RPMI8226 (cell line): Measurements from ENCODE around the gene ARHGEF38.
"Not testable (repeated sequence)": the region's sequence is repeated elsewhere in the genome, so short reads cannot be mapped to it uniquely, and the experiment has no call there.

ENCODE experiments used
- DNase-seq: peaks from one replicate; pipeline ENCODE4 v3.0.0-alpha.2; 2015

ARHGEF38 gene

GRCh38 chr4:105659190-105659589 lies 106.8 kb downstream of the ARHGEF38 start:
- no peak for DNase-seq

GRCh38 chr4:105661028-105661427 lies 108.6 kb downstream of the ARHGEF38 start:
- DNase-seq = no peak

DNA sequence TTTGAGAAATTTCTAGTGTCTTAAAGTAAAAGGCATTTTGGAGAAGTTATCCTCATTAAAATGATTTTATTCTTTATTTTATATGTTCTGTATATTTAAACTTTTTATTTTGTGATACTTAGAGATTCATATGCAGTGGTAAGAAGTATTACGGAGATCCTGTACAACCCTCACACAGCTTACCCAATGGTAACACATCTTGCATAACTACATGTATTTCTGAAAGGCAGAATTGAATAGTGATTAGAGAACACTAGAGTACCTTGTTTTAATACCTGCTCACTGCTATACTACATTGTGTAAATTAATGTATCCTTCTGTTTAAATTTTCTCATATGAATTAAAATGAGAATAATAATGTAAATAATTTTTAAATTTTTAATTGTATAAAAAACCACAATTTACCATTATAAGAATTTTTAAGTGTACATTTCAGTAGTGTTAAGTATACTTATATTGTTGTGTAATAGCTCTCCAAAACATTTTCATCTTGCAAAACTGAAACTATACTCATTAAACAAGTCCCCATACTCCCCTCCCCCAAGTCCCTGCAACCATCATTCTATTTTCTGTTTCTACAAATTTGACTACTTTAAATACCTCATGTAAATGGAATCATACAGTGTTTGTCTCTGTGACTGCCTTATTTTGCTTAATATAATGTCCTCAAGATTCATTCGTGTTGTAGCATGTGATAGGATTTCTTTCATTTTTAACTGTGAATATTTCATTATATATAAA lies 110.7 kb downstream of the ARHGEF38 start:
- no peak for DNase-seq

- no peak for DNase-seq
These were observed 114.3 kb downstream of the ARHGEF38 start for GRCh38 chr4:105666693-105667092.

DNA sequence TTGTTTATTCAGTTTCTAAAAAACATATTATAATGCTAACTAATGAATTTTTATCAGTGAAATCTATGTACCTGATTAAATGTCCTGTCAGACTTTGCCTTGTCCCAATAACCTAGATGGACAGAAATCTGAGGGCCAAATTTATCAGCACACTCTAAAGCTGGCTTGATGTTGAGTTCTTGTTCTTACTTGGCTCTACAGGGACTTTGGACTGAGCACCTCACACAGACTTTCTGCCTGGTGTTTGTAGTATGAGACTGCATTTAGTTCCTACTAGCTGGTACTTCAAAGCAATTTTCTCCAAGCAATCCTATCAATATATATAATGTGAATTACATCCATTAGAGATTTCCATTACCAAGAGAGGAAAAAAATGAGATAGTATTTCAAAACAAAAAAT lies 118.3 kb downstream of the ARHGEF38 start:
- DNase-seq = no peak

- DNase-seq = no peak
These were observed 118.9 kb downstream of the ARHGEF38 start for GRCh38 chr4:105671301-105671700.

- DNase-seq = no peak
These were observed 121.6 kb downstream of the ARHGEF38 start for GRCh38 chr4:105674011-105674410.

- DNase-seq = no peak
These were observed 125.3 kb downstream of the ARHGEF38 start for GRCh38 chr4:105677709-105678108.

DNA sequence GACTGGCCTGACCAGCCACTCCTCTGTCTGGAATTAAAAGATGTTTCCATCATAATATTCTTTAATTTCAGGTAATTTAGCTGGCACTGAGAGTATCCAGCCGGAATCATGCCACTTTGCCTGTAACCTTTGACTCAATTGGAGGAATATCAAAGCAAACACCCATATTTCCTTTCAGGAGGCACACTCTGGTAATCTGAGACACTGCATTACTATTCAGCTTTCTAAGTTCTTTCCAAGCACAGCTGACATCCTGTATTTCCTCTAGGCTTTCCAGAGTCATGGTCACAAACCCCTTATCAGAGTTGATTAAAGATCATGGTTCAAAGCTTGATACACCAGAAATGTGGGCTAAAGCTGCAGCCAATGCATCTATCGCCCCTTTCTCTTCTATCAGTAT lies 126.8 kb downstream of the ARHGEF38 start:
- no peak for DNase-seq

GRCh38 chr4:105683038-105683437 lies 130.6 kb downstream of the ARHGEF38 start:
- DNase-seq = no peak

GRCh38 chr4:105686571-105686970 lies 134.2 kb downstream of the ARHGEF38 start:
- DNase-seq = no peak

DNA sequence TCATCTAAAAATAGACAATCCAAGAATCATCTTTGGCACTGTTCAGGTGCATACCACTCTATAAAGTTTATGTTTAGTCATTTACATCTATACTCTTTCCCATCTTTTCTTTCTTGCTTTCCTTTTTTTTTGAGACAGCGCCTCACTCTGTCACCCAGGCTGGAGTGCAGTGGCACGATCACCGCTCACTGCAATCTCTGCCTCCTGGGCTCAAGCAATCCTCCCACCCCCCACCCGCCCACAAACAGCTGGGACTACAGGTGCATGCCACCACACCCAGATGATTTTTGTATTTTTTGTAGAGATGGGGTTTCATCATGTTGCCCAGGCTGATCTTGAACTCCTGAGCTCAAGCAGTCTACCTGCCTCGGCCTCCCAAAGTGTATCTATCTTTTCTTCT lies 142.4 kb downstream of the ARHGEF38 start:
- not testable (repeated sequence) for DNase-seq

DNA sequence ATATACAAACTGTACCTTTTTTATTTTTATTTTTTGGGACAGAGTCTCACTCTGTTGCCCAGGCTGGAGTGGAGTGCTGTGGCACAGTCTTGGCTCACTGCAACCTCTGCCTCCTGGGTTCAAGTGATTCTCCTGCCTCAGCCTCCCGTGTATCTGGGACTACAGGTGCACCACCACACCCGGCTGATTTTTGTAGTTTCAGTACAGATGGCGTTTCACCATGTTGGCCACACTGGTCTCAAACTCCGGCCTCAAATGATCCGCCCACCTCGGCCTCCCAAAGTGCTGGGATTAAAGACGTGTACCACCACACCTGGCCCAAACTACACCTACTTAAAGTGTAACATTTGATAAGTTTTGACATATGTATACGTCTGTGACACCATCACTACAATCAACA lies 143.4 kb downstream of the ARHGEF38 start:
- not testable (repeated sequence) for DNase-seq

DNA sequence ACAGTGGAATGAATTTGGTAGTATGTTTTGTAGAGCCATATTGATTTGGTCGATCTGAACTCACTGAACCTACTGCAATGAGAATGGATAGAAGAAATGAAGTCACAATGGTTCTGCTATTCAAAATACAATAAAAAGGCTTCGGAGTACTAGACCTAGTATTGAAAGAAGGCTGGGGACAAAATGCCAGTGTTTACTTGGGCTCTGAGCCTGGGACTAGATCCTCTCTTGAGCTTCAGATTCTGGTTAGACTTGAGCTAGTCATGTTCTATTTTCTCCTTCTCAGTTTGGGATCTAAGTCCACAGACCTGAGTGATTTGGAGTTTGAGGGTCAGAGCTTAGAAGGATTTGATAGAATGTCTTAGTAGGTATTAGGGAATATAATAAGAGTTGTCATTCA lies 146.2 kb downstream of the ARHGEF38 start:
- DNase-seq = no peak

DNA sequence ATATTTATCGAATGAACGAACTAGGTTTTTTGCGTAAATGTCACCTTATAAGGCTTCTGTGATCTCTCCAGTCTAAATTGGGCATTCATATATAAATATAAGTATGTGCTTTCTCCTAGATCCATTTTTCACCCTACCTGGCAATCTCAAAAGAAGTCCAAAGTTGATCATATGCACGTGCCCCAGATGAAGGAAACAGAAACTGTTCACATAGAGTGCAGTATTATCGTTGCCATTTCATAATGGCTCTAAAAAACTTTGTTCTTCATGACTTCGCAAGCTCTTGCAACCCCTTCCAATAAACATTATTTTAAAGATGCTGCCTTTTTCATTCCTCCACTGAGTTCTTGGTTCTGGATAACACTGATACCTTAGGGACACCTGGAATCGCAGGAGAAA lies 155.4 kb downstream of the ARHGEF38 start:
- DNase-seq = no peak

GRCh38 chr4:105708181-105709080 lies 156.0 kb downstream of the ARHGEF38 start, which contains the start of the genes GSTCD and INTS12:
Gene GSTCD, plus strand, starts transcription at chr4:105708784. Its CDS starts 8,830 bp downstream, at chr4:105717614.
Gene INTS12, minus strand, starts transcription at chr4:105708689. Its CDS starts 8,684 bp downstream, at chr4:105700005.
- DNase-seq = peak; percentile 88

GRCh38 chr4:105709081-105709450 lies 156.6 kb downstream of the ARHGEF38 start:
- DNase-seq = peak; percentile 14

DNA sequence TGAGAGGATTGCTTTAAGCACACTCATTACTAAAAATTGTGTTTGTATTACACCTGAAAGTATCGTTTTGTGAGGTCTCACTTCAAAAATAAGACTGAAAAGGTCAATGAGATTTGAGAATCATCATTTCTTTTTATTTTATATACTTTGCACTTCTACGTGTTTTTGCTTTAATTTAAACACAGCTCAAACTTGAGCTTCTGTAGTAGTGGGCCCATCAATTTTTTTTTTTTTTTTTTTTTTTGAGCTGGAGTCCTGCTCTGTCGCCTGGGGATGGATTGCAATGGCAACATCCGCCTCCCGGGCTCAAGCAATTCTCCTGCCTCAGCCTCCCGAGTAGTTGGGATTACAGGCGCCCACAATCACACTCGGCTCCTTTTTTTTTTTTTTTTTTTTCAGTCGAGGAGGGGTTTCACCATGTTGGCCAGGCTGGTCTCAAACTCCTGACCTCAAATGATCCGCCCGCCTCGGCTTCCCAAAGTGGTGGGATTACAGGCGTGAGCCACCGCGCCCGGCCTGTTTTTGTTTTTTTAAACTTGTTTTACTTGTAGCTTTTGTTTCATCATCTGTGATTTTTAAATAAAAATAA lies 157.7 kb downstream of the ARHGEF38 start:
- DNase-seq = no peak

DNA sequence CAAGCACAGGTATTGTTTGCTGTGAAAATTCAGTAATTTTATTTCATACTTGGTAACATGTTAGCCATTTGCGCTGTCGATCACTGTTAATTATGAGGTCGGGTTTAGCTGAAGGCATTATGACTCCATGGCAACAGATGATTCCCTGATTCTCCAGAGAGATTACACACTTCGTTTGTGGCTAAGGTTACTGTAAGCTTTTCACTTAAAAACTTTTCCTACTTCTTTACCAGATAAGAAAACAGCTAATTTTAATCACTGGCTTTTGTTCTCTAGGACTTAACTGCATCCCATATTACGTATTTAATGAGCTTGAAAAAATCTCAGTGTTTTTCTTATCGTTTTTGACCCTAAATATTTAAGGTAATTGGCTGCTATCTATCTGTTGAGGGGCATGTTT lies 158.3 kb downstream of the ARHGEF38 start:
- DNase-seq = no peak

- no peak for DNase-seq
These were observed 160.3 kb downstream of the ARHGEF38 start for GRCh38 chr4:105712766-105713165.

DNA sequence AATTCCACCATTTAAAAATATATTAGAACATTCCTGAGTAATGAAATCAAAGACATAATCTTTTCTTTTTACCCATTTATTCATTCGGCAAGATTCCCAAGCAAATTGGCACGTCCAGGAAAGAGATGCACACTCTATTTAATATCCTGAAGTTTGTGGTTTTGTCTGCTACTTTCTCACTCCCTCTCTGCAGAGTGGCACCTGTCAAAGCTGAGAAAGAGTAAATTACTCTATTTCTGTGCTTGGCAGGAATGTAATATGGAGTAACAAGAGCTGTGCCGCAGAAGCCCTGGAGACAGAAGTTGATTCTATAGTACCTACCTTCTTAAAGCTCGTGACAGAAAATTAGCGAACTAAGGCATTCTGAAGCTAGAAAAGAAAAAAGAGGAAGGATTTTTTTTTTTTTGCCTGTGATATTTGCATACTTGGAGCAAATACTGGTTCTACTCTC lies 161.7 kb downstream of the ARHGEF38 start:
- DNase-seq = peak; percentile 69

DNA sequence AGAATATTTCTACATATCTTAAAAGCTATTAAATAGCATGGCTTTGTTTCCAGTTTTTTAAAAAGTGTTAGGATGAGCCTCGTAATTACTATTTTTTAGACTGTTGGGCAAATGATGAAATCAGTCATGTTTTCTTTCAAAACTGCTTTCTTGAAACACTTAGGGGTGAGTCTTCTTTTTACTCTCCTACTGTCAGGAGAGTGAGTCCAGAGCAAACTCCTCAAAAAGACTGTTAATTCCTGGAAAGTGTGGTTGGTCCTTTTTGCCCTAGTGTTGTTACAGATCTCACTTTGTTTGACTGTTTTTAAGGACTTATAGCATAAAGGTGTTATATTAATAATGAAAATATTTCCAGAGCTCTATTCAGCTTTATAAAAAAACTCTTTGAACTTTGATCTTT lies 162.5 kb downstream of the ARHGEF38 start:
- DNase-seq = no peak

DNA sequence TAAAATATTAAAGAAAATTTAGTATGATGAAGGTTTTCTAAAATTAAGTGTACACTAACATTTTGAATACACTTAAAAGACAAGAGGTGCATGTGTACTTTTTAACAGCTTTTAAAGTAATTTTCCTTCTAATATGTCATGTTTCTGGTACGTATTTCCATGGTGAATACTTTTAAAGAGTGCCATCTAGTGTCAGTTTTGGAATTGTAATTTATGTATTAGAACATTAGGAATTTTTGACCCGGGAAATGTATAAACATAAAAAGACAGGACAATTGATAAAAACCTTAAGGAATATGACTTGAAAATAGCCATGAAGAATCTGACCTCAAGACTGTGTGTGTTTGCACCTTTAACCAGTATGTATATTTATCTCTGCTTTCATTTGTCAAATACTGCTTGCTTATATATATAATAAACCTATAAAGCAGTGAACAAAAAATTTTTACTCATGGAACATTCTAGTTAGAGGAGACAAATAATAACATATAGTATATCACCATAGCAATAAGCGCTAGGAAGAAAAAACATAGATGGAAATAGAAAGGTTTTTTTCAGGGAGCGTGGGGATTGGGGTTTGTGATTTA lies 163.4 kb downstream of the ARHGEF38 start:
- peak; percentile 25 for DNase-seq
